Adrenal gland (tissue), 5 donors: ENCODE data around the gene OTX1.

Source experiments
- POLR2A ChIP-seq, 2 donors: fragments of 450-650 bp; IDR thresholded peaks; one replicate each; pipeline ENCODE4 v1.6.1; 2017; ENCODE audit warnings: antibody characterized with exemption in 2 of 2, mild to moderate bottlenecking in 2 of 2, moderate library complexity in 1 of 2
- TF ChIP-seq, protein P1 (sequence below), 6 experiments: fragments of 450-650 bp in 4 of 6; fragments of 200-600 bp in 2 of 6; sonication (generic) in 1 of 6; IDR thresholded peaks; 1 replicate in 5 of 6; 2 replicates in 1 of 6; pipeline versions ENCODE4 v1.5.1 to v1.8.0; 2016 to 2021; ENCODE audit warnings: antibody characterized with exemption in 6 of 6, mild to moderate bottlenecking in 2 of 6, moderate library complexity in 1 of 6
- donor health status: DM: no; HTN: no; CAD: no.

DNA sequence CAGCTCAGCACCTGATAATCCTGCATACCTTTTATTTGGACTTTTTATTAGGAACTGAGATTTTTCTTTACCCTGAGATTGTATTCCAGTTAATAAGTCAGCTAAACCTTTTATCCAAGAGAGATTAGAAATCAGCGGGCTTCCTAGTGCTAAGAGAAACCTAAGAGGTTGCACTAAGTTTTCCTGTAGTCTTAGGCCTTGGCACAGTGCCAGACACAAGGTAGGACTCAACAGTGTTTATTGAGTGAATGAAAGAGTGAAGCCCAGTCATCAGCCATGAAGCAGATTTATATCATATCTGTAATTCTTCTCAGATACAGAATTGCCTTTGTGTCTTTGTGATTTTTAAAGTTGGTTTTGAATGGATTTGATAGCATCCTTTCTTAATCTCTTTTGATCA lies 13.6 kb downstream of the OTX1 start:
- TF ChIP-seq, protein P1, sequence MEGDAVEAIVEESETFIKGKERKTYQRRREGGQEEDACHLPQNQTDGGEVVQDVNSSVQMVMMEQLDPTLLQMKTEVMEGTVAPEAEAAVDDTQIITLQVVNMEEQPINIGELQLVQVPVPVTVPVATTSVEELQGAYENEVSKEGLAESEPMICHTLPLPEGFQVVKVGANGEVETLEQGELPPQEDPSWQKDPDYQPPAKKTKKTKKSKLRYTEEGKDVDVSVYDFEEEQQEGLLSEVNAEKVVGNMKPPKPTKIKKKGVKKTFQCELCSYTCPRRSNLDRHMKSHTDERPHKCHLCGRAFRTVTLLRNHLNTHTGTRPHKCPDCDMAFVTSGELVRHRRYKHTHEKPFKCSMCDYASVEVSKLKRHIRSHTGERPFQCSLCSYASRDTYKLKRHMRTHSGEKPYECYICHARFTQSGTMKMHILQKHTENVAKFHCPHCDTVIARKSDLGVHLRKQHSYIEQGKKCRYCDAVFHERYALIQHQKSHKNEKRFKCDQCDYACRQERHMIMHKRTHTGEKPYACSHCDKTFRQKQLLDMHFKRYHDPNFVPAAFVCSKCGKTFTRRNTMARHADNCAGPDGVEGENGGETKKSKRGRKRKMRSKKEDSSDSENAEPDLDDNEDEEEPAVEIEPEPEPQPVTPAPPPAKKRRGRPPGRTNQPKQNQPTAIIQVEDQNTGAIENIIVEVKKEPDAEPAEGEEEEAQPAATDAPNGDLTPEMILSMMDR (IDR thresholded peaks at IDR 0.05): no peak
- no peak for TF ChIP-seq POLR2A (IDR thresholded peaks at IDR 0.05)
